IMR-90 (cell line): ENCODE data around the gene AAK1.

Experiments used
- CEBPB ChIP-seq: IDR thresholded peaks from 2 replicates; pipeline ENCODE4 v1.6.1; 2012; ENCODE audit warnings: low read depth, low read length, improper control_type of control experiment
- FOS ChIP-seq: fragments of 150-350 bp; IDR thresholded peaks from 2 replicates; pipeline ENCODE4 v1.6.1; 2016; ENCODE audit warnings: low read depth, low read length

DNA sequence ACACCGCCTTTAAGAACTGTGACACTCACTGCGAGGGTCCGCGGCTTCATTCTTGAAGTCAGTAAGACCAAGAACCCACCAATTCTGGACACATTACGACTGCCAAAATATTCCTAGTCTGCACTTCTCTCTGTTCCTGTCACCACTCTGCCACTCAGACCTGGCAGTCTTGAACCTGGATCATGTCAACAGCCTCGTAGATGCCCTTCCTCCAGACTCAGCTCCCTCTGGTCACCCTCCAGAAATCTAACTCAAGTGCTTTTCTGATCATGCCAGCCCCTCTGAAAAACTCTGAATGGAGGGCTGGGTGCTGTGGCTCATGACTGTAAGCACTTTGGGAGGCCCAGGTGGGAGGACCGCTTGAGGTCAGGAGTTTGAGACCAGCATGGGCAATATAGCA, 20.3 kb downstream of the AAK1 start:
- no peak for TF ChIP-seq CEBPB
- TF ChIP-seq FOS: no peak
